H1 (cell line): ENCODE results near the gene STX2. TPM values are rescaled to one million over a fixed set of nuclear protein-coding genes. Genes with fewer than 3 reads are reported as not detected.

Experiments used
- CTCF ChIA-PET: fragments of 300-600 bp; sonication (Branson Sonifier 250); formaldehyde crosslinking; loops from one replicate; lab custom pipeline; 2021; ENCODE audit not compliant: partially characterized antibody; lab: Charles Lee
- POLR2A ChIA-PET: fragments of 300-600 bp; sonication (Branson Sonifier 250); formaldehyde crosslinking; loops from one replicate; lab custom pipeline; 2021; ENCODE audit warnings: inconsistent platforms; ENCODE audit not compliant: partially characterized antibody; lab: Charles Lee
- DNase-seq, 2 experiments: peaks; one replicate each; pipeline versions ENCODE4 v3.0.0 to v3.0.0-alpha.2; 2010 to 2022; ENCODE audit warnings: low spot score in 2 of 2, low read depth in 1 of 2, mixed read lengths in 1 of 2
- FAIRE-seq: peaks from 2 replicates; lab custom pipeline; 2011; peaks lifted over from hg19 to GRCh38; lab: Jason Lieb, UNC
- H2AFZ ChIP-seq: 2 replicates; pipeline ENCODE4 v1.8.1; 2012; ENCODE audit warnings: low read length, inconsistent platforms
- H2AK5ac ChIP-seq: 2 replicates; pipeline ENCODE4 v1.6.1; 2013; ENCODE audit warnings: low read depth, low read length
- H2BK120ac ChIP-seq: replicated peaks from 2 replicates; pipeline ENCODE3; 2013; ENCODE audit warnings: low read depth, low read length, inconsistent platforms
- H2BK12ac ChIP-seq: 2 replicates; pipeline ENCODE4 v1.6.1; 2013; ENCODE audit warnings: low read depth, low read length
- H2BK15ac ChIP-seq: 2 replicates; pipeline ENCODE4 v1.6.1; 2013; ENCODE audit warnings: low read length
- H2BK20ac ChIP-seq: 2 replicates; pipeline ENCODE4 v1.6.1; 2013; ENCODE audit warnings: low read length
- H2BK5ac ChIP-seq: 2 replicates; pipeline ENCODE4 v1.6.1; 2013; ENCODE audit warnings: low read depth, low read length
- H3K14ac ChIP-seq: 2 replicates; pipeline ENCODE4 v1.6.1; 2013; ENCODE audit warnings: inconsistent platforms; ENCODE audit not compliant: insufficient read length
- H3K18ac ChIP-seq: 2 replicates; pipeline ENCODE4 v1.6.1; 2013; ENCODE audit warnings: low read length; ENCODE audit errors: extremely low read depth
- H3K23ac ChIP-seq: 2 replicates; pipeline ENCODE4 v1.6.1; 2013; ENCODE audit warnings: inconsistent platforms; ENCODE audit not compliant: insufficient read length
- H3K23me2 ChIP-seq: 2 replicates; pipeline ENCODE4 v1.6.1; 2013; ENCODE audit warnings: low read depth, low read length
- H3K27ac ChIP-seq: 2 replicates; pipeline ENCODE4 v1.6.1; 2011; ENCODE audit warnings: low read depth, low read length, inconsistent platforms
- H3K27me3 ChIP-seq, 4 experiments: replicated peaks in 1 of 4; 1 replicate in 1 of 4; 2 replicates in 3 of 4; pipeline versions ENCODE4 v1.6.1 to v1.8.1; 2011 to 2013; ENCODE audit warnings: low read length in 3 of 4, mild to moderate bottlenecking in 3 of 4, inconsistent platforms in 2 of 4, mixed read lengths in 2 of 4, moderate library complexity in 1 of 4; ENCODE audit not compliant: control insufficient read depth in 3 of 4, insufficient read depth in 3 of 4; ENCODE audit errors: extremely low read depth in 1 of 4
- H3K36me3 ChIP-seq, 4 experiments: 2 replicates each; pipeline versions ENCODE4 v1.6.1 to v1.8.1; 2011 to 2013; ENCODE audit warnings: mild to moderate bottlenecking in 4 of 4, low read length in 3 of 4, moderate library complexity in 2 of 4, control low read depth in 1 of 4, inconsistent platforms in 1 of 4; ENCODE audit not compliant: insufficient read depth in 4 of 4, control insufficient read depth in 2 of 4
- H3K4ac ChIP-seq: replicated peaks from 2 replicates; pipeline ENCODE3; 2013; ENCODE audit warnings: low read length, low read depth, mixed read lengths, inconsistent platforms; ENCODE audit not compliant: insufficient read length
- H3K4me1 ChIP-seq, 4 experiments: replicated peaks in 1 of 4; 1 replicate in 1 of 4; 2 replicates in 3 of 4; pipeline versions ENCODE4 v1.6.1 to v1.8.1; 2011 to 2013; ENCODE audit warnings: low read length in 3 of 4, inconsistent platforms in 2 of 4, mixed read lengths in 1 of 4; ENCODE audit not compliant: insufficient read depth in 4 of 4, control insufficient read depth in 3 of 4
- H3K4me2 ChIP-seq, 2 experiments: 2 replicates each; pipeline versions ENCODE4 v1.6.1 to v1.8.1; 2011 to 2013; ENCODE audit warnings: low read depth in 2 of 2, low read length in 2 of 2, control low read depth in 1 of 2, inconsistent platforms in 1 of 2, mild to moderate bottlenecking in 1 of 2; ENCODE audit not compliant: insufficient read depth in 1 of 2
- H3K4me3 ChIP-seq, 4 experiments: fragments of 200-600, 300-600 bp in 1 of 4; sonication (generic), shearing (Covaris generic), sonication (Bioruptor Twin) in 1 of 4; 2 replicates each; pipeline versions ENCODE4 v1.5.1 to v1.8.1; 2011 to 2016; ENCODE audit warnings: low read length in 4 of 4, low read depth in 3 of 4, control low read depth in 2 of 4, inconsistent platforms in 2 of 4, mild to moderate bottlenecking in 2 of 4, mixed read lengths in 1 of 4, moderate library complexity in 1 of 4; ENCODE audit not compliant: insufficient read depth in 2 of 4; ENCODE audit errors: extremely low read depth in 1 of 4
- H3K56ac ChIP-seq: replicated peaks from 2 replicates; pipeline ENCODE3; 2013; ENCODE audit warnings: low read depth, mild to moderate bottlenecking, mixed read lengths, low read length, inconsistent platforms; ENCODE audit not compliant: insufficient read length
- H3K79me1 ChIP-seq: 2 replicates; pipeline ENCODE4 v1.6.1; 2013; ENCODE audit warnings: low read depth, low read length, control low read depth
- H3K79me2 ChIP-seq, 2 experiments: 2 replicates each; pipeline versions ENCODE4 v1.6.1 to v1.8.1; 2012 to 2013; ENCODE audit warnings: low read length in 2 of 2, mild to moderate bottlenecking in 2 of 2, inconsistent platforms in 1 of 2; ENCODE audit not compliant: insufficient read depth in 2 of 2, control insufficient read depth in 1 of 2
- H3K9ac ChIP-seq, 4 experiments: replicated peaks in 1 of 4; 1 replicate in 1 of 4; 2 replicates in 3 of 4; pipeline versions ENCODE4 v1.6.1 to v1.8.1; 2011 to 2013; ENCODE audit warnings: low read depth in 3 of 4, low read length in 3 of 4, control low read depth in 2 of 4, mild to moderate bottlenecking in 2 of 4, moderate library complexity in 2 of 4, inconsistent platforms in 1 of 4; ENCODE audit errors: extremely low read depth in 1 of 4
- H3K9me3 ChIP-seq, 2 experiments: 2 replicates each; pipeline versions ENCODE4 v1.6.1 to v1.8.1; 2012 to 2013; ENCODE audit warnings: mild to moderate bottlenecking in 2 of 2, moderate library complexity in 2 of 2, control low read depth in 1 of 2, inconsistent platforms in 1 of 2, low read depth in 1 of 2, low read length in 1 of 2, mixed read lengths in 1 of 2; ENCODE audit not compliant: insufficient read depth in 2 of 2
- H4K20me1 ChIP-seq, 2 experiments: replicated peaks in 1 of 2; 2 replicates each; pipeline versions ENCODE3 to v1.8.1; 2011 to 2013; ENCODE audit warnings: inconsistent platforms in 2 of 2, low read length in 2 of 2, mild to moderate bottlenecking in 1 of 2; ENCODE audit not compliant: insufficient read depth in 2 of 2, control insufficient read depth in 1 of 2
- H4K5ac ChIP-seq: 2 replicates; pipeline ENCODE4 v1.6.1; 2013; ENCODE audit warnings: low read length, low read depth, mixed read lengths, inconsistent platforms; ENCODE audit not compliant: insufficient read length
- H4K8ac ChIP-seq: 2 replicates; pipeline ENCODE4 v1.8.0; 2013; ENCODE audit warnings: mild to moderate bottlenecking, moderate library complexity, low read length, inconsistent platforms; ENCODE audit not compliant: insufficient read depth; ENCODE audit errors: extremely low read depth
- H4K91ac ChIP-seq: replicated peaks from 2 replicates; pipeline ENCODE3; 2013; ENCODE audit warnings: low read length, mixed read lengths, inconsistent platforms; ENCODE audit not compliant: insufficient read length
- BCL11A ChIP-seq, 2 experiments: IDR thresholded peaks; one replicate each; pipeline ENCODE4 v1.6.1; 2011; ENCODE audit warnings: low read depth in 2 of 2, low read length in 2 of 2, mild to moderate bottlenecking in 2 of 2
- CTCF ChIP-seq, 3 experiments: IDR thresholded peaks; 1 replicate in 2 of 3; 2 replicates in 1 of 3; pipeline versions ENCODE4 v1.5.1 to v1.6.1; 2011; ENCODE audit warnings: low read length in 3 of 3, mild to moderate bottlenecking in 3 of 3, inconsistent platforms in 2 of 3, low read depth in 1 of 3, moderate library complexity in 1 of 3; ENCODE audit not compliant: insufficient read depth in 1 of 3; ENCODE audit errors: control extremely low read depth in 1 of 3
- RAD21 ChIP-seq, 2 experiments: IDR thresholded peaks in 1 of 2; conservative IDR thresholded peaks in 1 of 2; 2 replicates each; pipeline ENCODE4 v1.6.1; 2011; ENCODE audit warnings: low read depth in 2 of 2, low read length in 2 of 2, improper control_type of control experiment in 1 of 2, inconsistent platforms in 1 of 2, mild to moderate bottlenecking in 1 of 2, moderate library complexity in 1 of 2
- SIN3A ChIP-seq, 2 experiments: IDR thresholded peaks in 1 of 2; conservative IDR thresholded peaks in 1 of 2; 2 replicates each; pipeline ENCODE4 v1.6.1; 2011 to 2012; ENCODE audit warnings: low read length in 2 of 2, improper control_type of control experiment in 1 of 2, low read depth in 1 of 2, mild to moderate bottlenecking in 1 of 2
- WGBS, 2 experiments: shearing (Covaris generic) in 1 of 2; methylation state at CpG; one replicate each; pipeline versions ENCODE4 v1.1.6 to v1.1.7; 2013 to 2015; ENCODE audit warnings: low lambda C conversion rate in 2 of 2, mixed read lengths in 2 of 2, inconsistent platforms in 1 of 2, low coverage in 1 of 2, missing lambda C conversion rate in 1 of 2; ENCODE audit not compliant: insufficient replicate concordance in 2 of 2, insufficient coverage in 1 of 2, insufficient read length in 1 of 2; ENCODE audit errors: extremely low coverage in 1 of 2, missing lambda C conversion rate in 1 of 2; 5-methylcytosine and 5-hydroxymethylcytosine counted together
- polyA plus RNA-seq, 7 experiments: library from polyadenylated mRNA; depleted of rRNA in 3 of 7; stranded (reverse) in 5 of 7; unstranded in 2 of 7; fragments of >200 nt in 5 of 7; fragments of 200-250 nt in 2 of 7; gene quantifications; 1 replicate in 5 of 7; 2 replicates in 1 of 7; 4 replicates in 1 of 7; pipeline versions ENCODE4 v1.2.1 to v1.2.3, GENCODE V29; 2011 to 2013; ENCODE audit warnings: missing spikeins in 2 of 7, mixed read lengths in 2 of 7
- total RNA-seq: library from RNA; stranded (reverse); fragmentation: NEBNext Ultra II Directional; extraction: Animal tissue kit (Norgen Biotek cat#: 25700); gene quantifications from 2 replicates; pipeline ENCODE4 v1.2.1, GENCODE V29; 2021

The STX2 gene
- total and polyA plus RNA-seq, 2 of the 8 experiments (the other 6 are each of a cell fraction or from before 2014, with no cell fraction given): 20.0 to 26.3 TPM

DNA sequence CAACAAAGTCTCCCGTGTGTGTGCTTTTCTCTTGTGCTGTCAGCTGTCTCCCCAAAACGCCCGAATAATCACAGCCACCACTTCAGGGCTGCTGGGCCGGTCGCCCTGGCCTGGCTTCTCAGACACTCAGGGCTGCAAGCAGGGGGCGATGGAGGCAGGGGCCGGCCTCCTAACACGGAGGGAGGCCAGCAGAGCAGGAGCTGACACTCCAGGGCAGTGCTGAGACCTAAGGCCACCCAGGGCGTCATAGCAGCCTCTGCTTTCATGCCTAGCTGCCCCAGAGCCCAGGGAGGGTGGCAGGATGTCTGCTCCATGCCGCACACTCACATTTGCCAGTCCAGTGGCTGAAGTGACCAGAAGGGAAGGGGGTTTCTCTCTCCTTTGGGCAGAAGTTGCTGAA, 25.6 kb downstream of the STX2 start:
- no peak for FAIRE-seq
- CTCF ChIA-PET: interaction anchor here (0.7 to 8.3 kb wide), 14 partner anchors 12 to 190 kb away, joined by 3 to 55 read pairs (median 4); no protein-coding TSS in a partner anchor
- no peak overlapping the region; a peak in 1 of 4 replicates for H3K4me2 ChIP-seq

More for the DNA sequence above, 25.6 kb downstream of the STX2 start:
- no peak overlapping the region for H3K23ac ChIP-seq
- no peaks in the 10 kb centered on the region for H3K23me2 ChIP-seq
- no peaks in the 10 kb centered on the region for H3K9me3 ChIP-seq
- POLR2A ChIA-PET: interaction anchor here (1.2 to 2.9 kb wide), 4 partner anchors 26 to 67 kb away, joined by 3 to 13 read pairs (median 6); no protein-coding TSS in a partner anchor
- no peak overlapping the region for H4K5ac ChIP-seq
- no peak overlapping the region for H4K8ac ChIP-seq
- H3K9ac ChIP-seq: no peak overlapping the region
- no peak overlapping the region for H3K14ac ChIP-seq
- H3K56ac ChIP-seq: no peak overlapping the region
- H2AK5ac ChIP-seq: no peak overlapping the region; the same call in 1 of the 2 replicates
- H3K4me1 ChIP-seq: peaks cover 6 to 22% (median 18%) of the 10 kb centered on the region in 4 experiments
- peak in 1 of 2 experiments; percentile 58 for DNase-seq
- H3K4ac ChIP-seq: no peak overlapping the region
- H3K36me3 ChIP-seq: peaks cover 0 to 1% (median 0%) of the 10 kb centered on the region in 4 experiments; a peak in 2 of 8 replicates
- H3K79me1 ChIP-seq: peaks cover 5% of the 10 kb centered on the region; the same call in 1 of the 2 replicates
- peak in 1 of 2 experiments; percentile 30; a peak in 1 of 4 replicates for TF ChIP-seq RAD21 (IDR thresholded peaks at IDR 0.05 in 1 of 2, conservative IDR thresholded peaks at IDR 0.05 in 1 of 2; ENCODE audit: low read depth in 2 of 2, low read length in 2 of 2)
- no peak for TF ChIP-seq BCL11A (IDR thresholded peaks at IDR 0.05; ENCODE audit: low read depth in 2 of 2, low read length in 2 of 2)
- peak; percentile 35 to 46 (median 45) for TF ChIP-seq CTCF (IDR thresholded peaks at IDR 0.05; ENCODE audit: control extremely low read depth in 1 of 3, insufficient read depth in 1 of 3, low read depth in 1 of 3, low read length in 3 of 3)
- 0 out of 4 replicates have a peak, but pooled peaks of 1 of the 2 experiments have one; percentile 37 for TF ChIP-seq SIN3A (conservative IDR thresholded peaks at IDR 0.05 in 1 of 2, IDR thresholded peaks at IDR 0.05 in 1 of 2; ENCODE audit: low read depth in 1 of 2, low read length in 2 of 2)
- TF ChIP-seq, all 59 proteins: peak for 3
- H2AFZ ChIP-seq: no peak overlapping the region
- H2BK5ac ChIP-seq: 0 out of 2 replicates have a peak overlapping the region, but pooled peaks have one; percentile 81
- H4K20me1 ChIP-seq: peaks cover 0 to 2% of the 10 kb centered on the region in 2 experiments
- no peak overlapping the region for H3K4me3 ChIP-seq
- H4K91ac ChIP-seq: peak overlapping the region; percentile 27
- H2BK12ac ChIP-seq: peak overlapping the region; percentile 10
- no peaks in the 10 kb centered on the region; a peak in 1 of 4 replicates for H3K79me2 ChIP-seq
- no peak overlapping the region; the same call in 1 of the 2 replicates for H3K27ac ChIP-seq
- H3K18ac ChIP-seq: peak overlapping the region; percentile 51; the same call in 1 of the 2 replicates
- H2BK15ac ChIP-seq: no peak overlapping the region
- WGBS, 2 experiments: 61% methylated on average over 10 of the region's 10 CpGs; no CpG with 5 or more reads in 1 of the 2 experiments
- no peak overlapping the region for H2BK120ac ChIP-seq
- no peak overlapping the region for H2BK20ac ChIP-seq
- H3K27me3 ChIP-seq: no peaks in the 10 kb centered on the region
